ENCODE results near the gene CD70.
"Not testable (repeated sequence)": the region's sequence is repeated elsewhere in the genome, so short reads cannot be mapped to it uniquely, and the experiment has no call there.

CD70 gene

DNA sequence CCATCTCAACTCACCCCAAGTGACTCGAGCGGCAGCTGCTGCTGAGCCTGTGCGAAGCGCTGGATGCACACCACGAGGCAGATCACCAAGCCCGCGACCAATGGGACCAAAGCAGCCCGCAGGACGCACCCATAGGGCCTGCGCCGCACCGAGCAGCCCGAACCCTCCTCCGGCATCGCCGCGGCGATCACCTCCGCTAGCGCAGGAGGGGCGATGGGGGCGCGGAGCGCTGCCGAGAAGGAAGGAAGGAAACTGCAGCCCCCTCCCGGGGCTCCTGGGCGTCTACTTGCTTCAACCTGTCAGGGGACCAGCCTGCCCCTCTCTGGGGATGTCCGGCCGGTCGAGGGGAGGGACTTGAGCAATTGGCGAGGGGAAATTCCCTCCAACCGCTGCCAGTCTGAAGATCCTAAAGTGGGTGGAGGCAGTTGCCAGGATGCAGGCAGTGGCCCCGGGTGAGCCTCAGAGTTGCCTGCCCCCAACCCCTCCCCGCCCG is at the start of gene CD70:
TSS of gene CD70 (minus strand) at position 324 of the 493 bp plus-strand sequence. CDS start at position 176, 148 bp downstream.
- in situ Hi-C loops (cut with HindIII; ENCODE audit: low sequenced_read_pairs): no loop called here

DNA sequence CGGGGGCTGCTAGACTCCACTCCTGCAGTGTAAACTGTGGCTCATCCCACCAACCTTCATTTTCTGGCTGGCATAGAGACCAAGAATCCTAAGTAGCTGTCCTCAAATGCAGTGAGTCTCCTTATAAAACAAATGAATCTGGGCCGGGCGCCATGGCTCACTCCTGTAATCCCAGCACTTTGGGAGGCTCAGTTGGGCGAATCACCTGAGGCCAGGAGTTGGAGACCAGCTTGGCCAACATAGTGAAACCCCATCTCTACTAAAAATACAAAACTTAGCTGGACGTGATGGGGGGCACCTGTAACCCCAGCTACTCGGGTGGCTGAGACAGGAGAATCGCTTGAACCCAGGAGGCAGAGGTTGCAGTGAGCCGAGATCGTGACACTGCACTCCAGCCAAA is 49.4 kb upstream of the CD70 start:
- in situ Hi-C loops (cut with HindIII; ENCODE audit: low sequenced_read_pairs): not testable (repeated sequence)

- in situ Hi-C loops (cut with HindIII; ENCODE audit: low sequenced_read_pairs): no loop called here
These were observed 48.5 kb upstream of the CD70 start for GRCh38 chr19:6639439-6639838.

DNA sequence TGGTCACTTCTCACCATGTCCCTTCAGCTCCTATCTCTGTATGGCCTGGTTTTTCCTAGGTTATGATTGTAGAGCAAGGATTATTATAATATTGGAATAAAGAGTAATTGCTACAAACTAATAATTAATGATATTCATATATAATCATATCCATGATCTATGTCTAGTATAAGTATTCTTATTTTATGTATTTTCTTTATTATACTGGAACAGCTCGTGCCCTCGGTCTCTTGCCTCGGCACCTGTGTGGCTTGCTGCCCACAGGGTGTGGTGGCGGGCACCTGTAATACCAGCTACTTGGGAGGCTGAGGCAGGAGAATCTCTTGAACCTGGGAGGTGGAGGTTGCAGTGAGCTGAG is 42.5 kb upstream of the CD70 start:
- in situ Hi-C loops (cut with HindIII; ENCODE audit: low sequenced_read_pairs): not testable (repeated sequence)

GRCh38 chr19:6632747-6633455 is 42.0 kb upstream of the CD70 start:
- in situ Hi-C loops (cut with HindIII; ENCODE audit: low sequenced_read_pairs): not testable (repeated sequence)

- in situ Hi-C loops (cut with HindIII; ENCODE audit: low sequenced_read_pairs): no loop called here
These were observed 41.2 kb upstream of the CD70 start for GRCh38 chr19:6632002-6632621.

GRCh38 chr19:6626764-6627163 is 35.8 kb upstream of the CD70 start:
- in situ Hi-C loops (cut with HindIII; ENCODE audit: low sequenced_read_pairs): no loop called here

- in situ Hi-C loops (cut with HindIII; ENCODE audit: low sequenced_read_pairs): no loop called here
These were observed 26.4 kb upstream of the CD70 start for GRCh38 chr19:6617374-6617773.

- in situ Hi-C loops (cut with HindIII; ENCODE audit: low sequenced_read_pairs): no loop called here
These were observed 25.1 kb upstream of the CD70 start for GRCh38 chr19:6616011-6616410.

- in situ Hi-C loops (cut with HindIII; ENCODE audit: low sequenced_read_pairs): no loop called here
These were observed 22.8 kb upstream of the CD70 start for GRCh38 chr19:6613711-6614110.

DNA sequence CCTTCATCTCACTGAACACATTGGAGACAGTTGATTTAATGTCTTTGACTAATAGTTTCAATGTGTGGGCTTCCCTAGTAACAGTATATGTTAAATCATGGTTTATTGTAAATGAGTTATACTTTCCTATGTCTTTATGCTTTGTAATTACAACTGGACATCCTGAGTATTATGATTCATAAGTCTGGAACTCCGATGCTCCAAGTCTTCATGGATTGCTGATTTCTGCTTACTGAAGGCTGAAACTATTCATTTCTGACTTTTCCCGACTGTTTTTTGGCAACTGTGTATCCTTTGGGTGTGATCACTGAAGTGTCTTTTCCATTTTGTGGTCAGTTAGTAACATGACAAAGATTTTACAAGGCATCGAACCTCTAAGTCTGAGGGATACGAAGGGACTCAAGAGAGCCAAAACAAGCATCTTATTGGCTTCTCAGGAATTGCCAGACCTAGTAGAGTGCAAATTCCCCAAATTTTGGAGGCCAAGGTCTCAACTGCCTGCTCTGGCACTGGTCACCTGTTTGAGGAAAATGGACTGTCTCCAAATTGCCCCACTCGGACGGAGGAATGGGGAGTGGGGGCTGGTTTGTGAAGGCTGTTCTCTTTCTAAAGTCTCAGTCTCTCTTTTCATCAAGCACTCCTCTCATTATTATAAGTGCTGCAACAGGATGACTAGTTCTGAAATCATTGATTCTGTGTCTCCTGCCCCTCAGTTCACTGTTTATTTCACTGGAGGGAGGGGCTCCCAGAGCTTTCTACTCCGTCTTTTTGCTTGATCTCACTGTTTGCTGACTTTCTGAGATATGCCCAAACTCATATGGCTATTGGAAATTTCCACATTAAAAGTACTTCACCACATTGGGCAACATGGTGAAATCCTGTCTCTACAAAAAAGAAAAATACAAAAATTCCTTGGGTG is 20.2 kb upstream of the CD70 start:
- in situ Hi-C loops (cut with HindIII; ENCODE audit: low sequenced_read_pairs): no loop called here

- in situ Hi-C loops (cut with HindIII; ENCODE audit: low sequenced_read_pairs): no loop called here
These were observed 18.0 kb upstream of the CD70 start for GRCh38 chr19:6608940-6609339.

- in situ Hi-C loops (cut with HindIII; ENCODE audit: low sequenced_read_pairs): not testable (repeated sequence)
These were observed 17.2 kb upstream of the CD70 start for GRCh38 chr19:6608146-6608545.

DNA sequence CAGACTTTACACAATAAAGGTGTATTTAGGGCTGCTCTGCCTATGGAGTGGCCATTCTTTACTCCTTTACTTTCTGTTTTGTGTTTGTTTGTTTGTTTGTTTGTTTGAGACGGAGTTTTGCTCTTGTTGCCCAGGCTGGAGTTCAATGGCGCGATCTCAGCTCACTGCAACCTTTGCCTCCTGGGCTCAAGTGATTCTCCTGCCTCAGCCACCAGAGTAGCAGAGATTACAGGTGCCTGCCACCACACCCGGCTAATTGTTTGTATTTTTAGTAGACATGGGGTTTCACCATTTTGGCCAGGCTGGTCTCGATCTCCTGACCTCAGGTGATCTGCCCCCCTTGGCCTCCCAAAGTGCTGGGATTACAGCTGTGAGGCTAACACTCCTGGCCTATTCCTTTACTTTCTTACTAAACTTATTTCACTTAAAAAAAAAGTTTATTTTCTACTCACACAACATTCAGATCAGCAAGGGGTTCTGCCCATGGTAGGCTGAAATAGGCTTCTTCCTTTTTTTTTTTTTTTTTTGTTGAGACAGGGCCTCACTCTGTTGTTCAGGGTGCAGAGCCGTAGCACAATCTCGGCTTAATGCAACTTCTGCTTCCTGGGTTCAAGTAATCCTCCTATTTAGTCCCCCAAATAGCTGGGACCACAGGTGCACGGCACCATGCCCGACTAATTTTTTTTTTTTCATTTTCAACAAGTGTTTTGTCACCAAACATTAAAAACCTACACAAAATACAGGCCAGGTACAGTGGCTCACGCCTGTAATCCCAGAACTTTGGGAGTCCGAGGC is 15.5 kb upstream of the CD70 start:
- in situ Hi-C loops (cut with HindIII; ENCODE audit: low sequenced_read_pairs): not testable (repeated sequence)

- in situ Hi-C loops (cut with HindIII; ENCODE audit: low sequenced_read_pairs): no loop called here
These were observed 14.0 kb upstream of the CD70 start for GRCh38 chr19:6604906-6605305.

DNA sequence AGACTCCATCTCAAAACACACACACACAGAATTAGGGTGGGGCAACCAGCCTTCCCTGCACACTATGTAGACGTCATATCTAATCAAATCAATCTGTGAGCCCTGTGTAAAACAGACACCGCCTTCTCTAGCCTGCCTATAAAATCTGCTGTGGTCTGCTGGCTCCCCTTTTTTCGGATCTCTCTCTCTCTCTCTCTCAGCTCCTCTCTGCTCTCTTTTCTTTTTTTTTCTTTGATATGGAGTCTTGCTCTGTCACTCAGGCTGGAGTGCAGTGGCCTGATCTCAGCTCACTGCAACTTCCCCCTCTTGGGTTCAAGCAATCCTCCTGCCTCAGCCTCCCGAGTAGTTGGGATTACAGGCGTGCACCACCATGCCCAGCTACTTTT is 11.8 kb upstream of the CD70 start:
- in situ Hi-C loops (cut with HindIII; ENCODE audit: low sequenced_read_pairs): no loop called here

DNA sequence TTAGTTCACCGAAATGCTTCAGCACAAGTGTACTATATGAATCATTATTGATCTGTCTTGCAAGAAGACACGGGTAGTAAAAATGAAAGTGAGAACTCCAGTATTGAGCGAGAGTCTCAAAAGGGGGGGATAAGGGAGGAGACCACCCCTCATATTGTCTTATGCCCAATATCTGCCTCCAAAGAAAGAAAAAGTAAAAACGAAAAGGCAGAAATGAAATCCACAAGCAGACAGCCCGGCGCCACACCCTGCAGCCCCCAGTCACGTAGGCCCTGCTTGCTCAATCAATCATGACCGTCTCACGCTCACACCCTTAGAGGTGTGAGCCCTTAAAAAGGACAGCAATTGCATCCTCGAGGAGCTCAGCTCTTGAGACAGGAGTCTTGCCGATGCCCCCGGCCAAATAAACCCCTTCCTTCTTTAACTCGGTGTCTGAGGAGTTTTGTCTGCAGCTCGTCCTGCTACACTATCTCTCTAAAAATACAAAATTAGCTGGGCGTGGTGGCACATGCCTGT is 10.6 kb upstream of the CD70 start:
- in situ Hi-C loops (cut with HindIII; ENCODE audit: low sequenced_read_pairs): not testable (repeated sequence)

GRCh38 chr19:6600951-6601536 is 10.1 kb upstream of the CD70 start:
- in situ Hi-C loops (cut with HindIII; ENCODE audit: low sequenced_read_pairs): not testable (repeated sequence)

- in situ Hi-C loops (cut with HindIII; ENCODE audit: low sequenced_read_pairs): no loop called here
These were observed 9.0 kb upstream of the CD70 start for GRCh38 chr19:6599866-6600454.

Measured in endothelial cell of hepatic sinusoid (primary cell).